ENCODE data around the gene TRAM1L1.
A peak's percentile ranks its signal among the peaks of the same experiment; 100 is the strongest.

- TF ChIP-seq CTCF (IDR thresholded peaks at IDR 0.05) (peak in 3 of 6 experiments; percentile 18 to 36 (median 27)), POLR2A (IDR thresholded peaks at IDR 0.05) (no peak)
These were observed 49.0 kb upstream of the TRAM1L1 start for GRCh38 chr4:117134386-117134785.

All from Peyer's patch (tissue), 4 donors.